PC-9 (cell line): ENCODE results near the gene SELENOF. TPM values are rescaled to one million over a fixed set of nuclear protein-coding genes. Genes with fewer than 3 reads are reported as not detected.
A peak's percentile ranks its signal among the peaks of the same experiment; 100 is the strongest.

Source experiments
- Bru-seq: library from RNA; stranded (reverse); fragments of 400-500 nt; gene quantifications from one replicate; lab custom pipeline; 2021; lab: Mats Ljungman, UMichigan
- BruChase-seq, 2 experiments: library from RNA; stranded (reverse); fragments of 400-500 nt; gene quantifications; one replicate each; lab custom pipeline; 2021; lab: Mats Ljungman, UMichigan
- BruUV-seq: library from RNA; stranded (reverse); fragments of 400-500 nt; replicated peaks from 2 replicates; lab custom pipeline; 2021; lab: Mats Ljungman, UMichigan
- CTCF ChIA-PET: fragments of 300-600 bp; sonication (Branson Sonifier 250); formaldehyde crosslinking; loops from one replicate; lab custom pipeline; 2022; ENCODE audit warnings: antibody characterized with exemption; lab: Charles Lee
- POLR2A ChIA-PET: fragments of 300-600 bp; sonication (Branson Sonifier 250); formaldehyde crosslinking; loops from one replicate; lab custom pipeline; 2022; ENCODE audit warnings: antibody characterized with exemption; ENCODE audit not compliant: unreplicated experiment; lab: Charles Lee
- DNase-seq, 2 experiments: peaks; one replicate each; pipeline versions ENCODE4 v3.0.0 to v3.0.0-alpha.2; 2015 to 2022; ENCODE audit warnings: mixed read lengths in 1 of 2
- H2AFZ ChIP-seq: fragments of 200-600 bp; sonication (generic); 2 replicates; pipeline ENCODE4 v1.8.1; 2017; ENCODE audit warnings: antibody characterized with exemption
- H3F3A ChIP-seq: fragments of 200-600 bp; sonication (generic); 2 replicates; pipeline ENCODE4 v1.8.1; 2017; ENCODE audit warnings: antibody characterized with exemption, mild to moderate bottlenecking, low read depth; ENCODE audit not compliant: insufficient read depth
- H3K27ac ChIP-seq: fragments of 200-600 bp; sonication (generic); 2 replicates; pipeline ENCODE4 v1.6.1; 2016; ENCODE audit warnings: mixed run types
- H3K27me3 ChIP-seq: fragments of 200-600 bp; sonication (generic); 2 replicates; pipeline ENCODE4 v1.6.1; 2016; ENCODE audit warnings: low read depth, mixed run types; ENCODE audit not compliant: insufficient read depth
- H3K36me3 ChIP-seq: fragments of 200-600 bp; sonication (generic); 2 replicates; pipeline ENCODE4 v1.6.1; 2016; ENCODE audit warnings: low read depth, mixed run types
- H3K4me1 ChIP-seq: fragments of 200-600 bp; sonication (generic); replicated peaks from 2 replicates; pipeline ENCODE4 v1.6.1; 2016; ENCODE audit warnings: mixed run types; ENCODE audit not compliant: insufficient read depth
- H3K4me2 ChIP-seq: fragments of 200-600 bp; sonication (generic); 2 replicates; pipeline ENCODE4 v1.6.1; 2017; ENCODE audit warnings: mixed run types
- H3K4me3 ChIP-seq: fragments of 200-600 bp; sonication (generic); 2 replicates; pipeline ENCODE4 v1.6.1; 2016; ENCODE audit warnings: mixed run types
- H3K79me2 ChIP-seq: fragments of 200-600 bp; sonication (generic); 2 replicates; pipeline ENCODE4 v1.6.1; 2017; ENCODE audit warnings: low read depth, mixed run types
- H3K9me2 ChIP-seq: fragments of 200-600 bp; sonication (generic); 2 replicates; pipeline ENCODE4 v1.8.1; 2017; ENCODE audit warnings: mild to moderate bottlenecking; ENCODE audit not compliant: insufficient read depth
- H3K9me3 ChIP-seq: fragments of 200-600 bp; sonication (generic); 2 replicates; pipeline ENCODE4 v1.8.1; 2016; ENCODE audit warnings: low read depth; ENCODE audit not compliant: insufficient read depth
- H4K20me1 ChIP-seq: fragments of 200-600 bp; sonication (generic); 2 replicates; pipeline ENCODE4 v1.8.1; 2017; ENCODE audit not compliant: insufficient read depth
- EZH2 ChIP-seq: fragments of 200-600 bp; sonication (generic); IDR thresholded peaks from 2 replicates; pipeline ENCODE4 v1.8.0; 2017; ENCODE audit warnings: antibody characterized with exemption, low read depth
- intact Hi-C: fragments of 100-400 bp; cut with micrococcal nuclease; formaldehyde crosslinking; loops from one replicate; pipeline ENCODE4 v1.10.0; 2022; ENCODE audit not compliant: unreplicated experiment
- long read RNA-seq: library from polyadenylated mRNA; stranded (forward); transcript quantifications from one replicate; pipeline ENCODE4 v2.0.0, GENCODE V29; 2022
- total RNA-seq: library from RNA; stranded (reverse); gene quantifications from 2 replicates; pipeline ENCODE4 v1.2.3, GENCODE V29; 2021
- TF ChIP-seq, protein P1 (sequence below): fragments of 200-600 bp; sonication (generic); conservative IDR thresholded peaks from 2 replicates; pipeline ENCODE4 v1.6.1; 2017; ENCODE audit warnings: mixed run types, antibody characterized with exemption, mild to moderate bottlenecking, moderate library complexity

Gene SELENOF
- total RNA-seq: 137 and 142 TPM in 2 replicates
- Bru-seq, nascent RNA: percentile 89 among the genes with signal in this experiment
- BruChase-seq, experiment 1, labeled RNA remaining after a 2-hour chase: percentile 82 among the genes with signal in this experiment
- percentile 84 among the genes with signal in this experiment for BruChase-seq, experiment 2, labeled RNA remaining after a 6-hour chase
- long read RNA-seq, transcript SELENOF-201 (5 exons, 1,781 nt): major isoform, 219 of 283 reads
- long read RNA-seq, transcript SELENOF-202 (4 exons, 1,220 nt): minor isoform, 32 of 283 reads
- long read RNA-seq, partial matches to known transcripts: 3 of 283 reads
- long read RNA-seq, other reads (novel, unspliced or antisense): 25 of 283 reads

DNA sequence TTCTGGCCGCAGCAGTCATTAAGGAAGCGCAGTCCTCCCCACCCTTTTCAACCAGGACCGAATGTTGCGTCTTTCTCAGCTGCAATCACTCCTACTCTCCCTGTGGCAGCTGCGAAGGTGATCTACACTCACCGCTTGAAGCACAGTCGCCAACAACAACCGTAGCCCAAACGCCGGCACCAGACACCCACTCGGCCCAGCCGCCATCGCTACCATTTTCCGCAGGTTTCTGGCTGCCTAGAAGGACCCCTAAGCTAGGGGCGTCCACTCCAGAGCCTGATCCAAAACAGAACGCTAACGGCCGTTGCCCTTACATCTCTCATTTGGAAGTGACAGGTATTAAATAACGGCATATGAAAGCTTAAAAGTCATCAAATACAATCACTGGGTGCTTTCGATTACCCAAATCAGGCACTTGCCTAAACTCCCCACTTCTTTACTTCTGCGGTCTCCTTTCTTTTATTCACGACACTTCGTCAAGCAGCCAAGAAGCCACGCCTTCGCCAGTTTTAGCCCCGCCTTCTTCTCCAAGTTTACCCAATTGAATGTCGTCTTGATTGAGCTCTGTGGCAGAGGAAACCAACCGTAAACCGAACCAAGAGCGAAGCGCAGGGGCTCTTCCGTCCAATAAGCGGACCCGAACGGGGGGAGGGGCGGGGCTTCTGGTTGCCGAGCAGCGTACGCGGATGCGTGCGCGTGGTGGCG lies at the start of gene SELENOF:
Gene SELENOF, minus strand, starts transcription at position 231 of the 705 bp plus-strand sequence. Its CDS starts 15 bp downstream, at position 216.
- H3K79me2 ChIP-seq: peaks cover 88% of the 10 kb centered on the region
- POLR2A ChIA-PET: interaction anchor here (0.6 to 0.8 kb wide), 6 partner anchors 13 to 924 kb away, joined by 3 to 7 read pairs (median 4); no protein-coding TSS in a partner anchor
- intact Hi-C loops: no loop called here
- H3K36me3 ChIP-seq: peaks cover 13% of the 10 kb centered on the region; the same call in 1 of the 2 replicates
- peak within 1 kb of the TSS; percentile 98 for H3K4me3 ChIP-seq
- H2AFZ ChIP-seq: peak within 1 kb of the TSS; percentile 95
- H3K27me3 ChIP-seq: no peaks in the 10 kb centered on the region
- peak; percentile 98 to 100 for DNase-seq
- H3F3A ChIP-seq: no peaks in the 10 kb centered on the region
- peaks cover 42% of the 10 kb centered on the region for H4K20me1 ChIP-seq
- H3K9me3 ChIP-seq: no peaks in the 10 kb centered on the region
- H3K27ac ChIP-seq: peak within 1 kb of the TSS; percentile 80
- H3K9me2 ChIP-seq: no peaks in the 10 kb centered on the region
- TF ChIP-seq, protein P1, sequence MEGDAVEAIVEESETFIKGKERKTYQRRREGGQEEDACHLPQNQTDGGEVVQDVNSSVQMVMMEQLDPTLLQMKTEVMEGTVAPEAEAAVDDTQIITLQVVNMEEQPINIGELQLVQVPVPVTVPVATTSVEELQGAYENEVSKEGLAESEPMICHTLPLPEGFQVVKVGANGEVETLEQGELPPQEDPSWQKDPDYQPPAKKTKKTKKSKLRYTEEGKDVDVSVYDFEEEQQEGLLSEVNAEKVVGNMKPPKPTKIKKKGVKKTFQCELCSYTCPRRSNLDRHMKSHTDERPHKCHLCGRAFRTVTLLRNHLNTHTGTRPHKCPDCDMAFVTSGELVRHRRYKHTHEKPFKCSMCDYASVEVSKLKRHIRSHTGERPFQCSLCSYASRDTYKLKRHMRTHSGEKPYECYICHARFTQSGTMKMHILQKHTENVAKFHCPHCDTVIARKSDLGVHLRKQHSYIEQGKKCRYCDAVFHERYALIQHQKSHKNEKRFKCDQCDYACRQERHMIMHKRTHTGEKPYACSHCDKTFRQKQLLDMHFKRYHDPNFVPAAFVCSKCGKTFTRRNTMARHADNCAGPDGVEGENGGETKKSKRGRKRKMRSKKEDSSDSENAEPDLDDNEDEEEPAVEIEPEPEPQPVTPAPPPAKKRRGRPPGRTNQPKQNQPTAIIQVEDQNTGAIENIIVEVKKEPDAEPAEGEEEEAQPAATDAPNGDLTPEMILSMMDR: no peak
- CTCF ChIA-PET: interaction anchor here (0.7 to 0.8 kb wide), 2 partner anchors 16 to 210 kb away, joined by 3 read pairs; partner anchors contain the start of gene SH3GLB1
- peaks cover 22% of the 10 kb centered on the region for H3K4me1 ChIP-seq
- peak within 1 kb of the TSS; percentile 96 for H3K4me2 ChIP-seq
- BruUV-seq: no TSS peak

DNA sequence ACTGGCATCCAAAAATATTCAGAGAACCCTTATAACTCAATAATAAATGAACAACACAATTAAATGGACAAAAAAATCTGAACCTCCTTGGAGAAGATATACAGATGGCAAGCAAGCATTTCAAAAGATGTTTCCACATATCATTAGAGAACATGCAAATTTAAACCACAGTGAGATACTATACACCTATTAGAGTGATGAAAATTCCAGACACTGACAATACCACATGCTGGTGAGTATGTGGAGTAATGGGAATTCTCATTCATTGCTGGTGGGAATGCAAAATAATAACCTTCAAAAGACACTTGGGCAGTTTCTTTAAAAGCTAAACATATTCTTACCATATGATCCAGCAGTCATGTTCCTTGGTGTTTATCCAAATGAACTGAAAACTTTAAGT lies 46.6 kb upstream of the SELENOF start:
- no peaks in the 10 kb centered on the region for H4K20me1 ChIP-seq
- H2AFZ ChIP-seq: no peak overlapping the region
- no TSS peak for BruUV-seq
- no peaks in the 10 kb centered on the region for H3F3A ChIP-seq
- no peak overlapping the region for H3K4me2 ChIP-seq
- ChIA-PET POLR2A (no interaction called here), CTCF (no interaction called here)
- no peaks in the 10 kb centered on the region for H3K27me3 ChIP-seq
- TF ChIP-seq EZH2: no peak
- TF ChIP-seq, protein P1: no peak
- no peak overlapping the region for H3K4me3 ChIP-seq
- no peaks in the 10 kb centered on the region for H3K36me3 ChIP-seq
- H3K4me1 ChIP-seq: no peaks in the 10 kb centered on the region
- peaks cover 4% of the 10 kb centered on the region; the same call in 1 of the 2 replicates for H3K79me2 ChIP-seq
- H3K9me3 ChIP-seq: no peaks in the 10 kb centered on the region
- intact Hi-C loops: loop anchor here (10.0 kb wide), 1 partner anchor 216 kb away; no protein-coding TSS in a partner anchor
- H3K27ac ChIP-seq: no peak overlapping the region
- H3K9me2 ChIP-seq: no peaks in the 10 kb centered on the region
- no peak for DNase-seq

DNA sequence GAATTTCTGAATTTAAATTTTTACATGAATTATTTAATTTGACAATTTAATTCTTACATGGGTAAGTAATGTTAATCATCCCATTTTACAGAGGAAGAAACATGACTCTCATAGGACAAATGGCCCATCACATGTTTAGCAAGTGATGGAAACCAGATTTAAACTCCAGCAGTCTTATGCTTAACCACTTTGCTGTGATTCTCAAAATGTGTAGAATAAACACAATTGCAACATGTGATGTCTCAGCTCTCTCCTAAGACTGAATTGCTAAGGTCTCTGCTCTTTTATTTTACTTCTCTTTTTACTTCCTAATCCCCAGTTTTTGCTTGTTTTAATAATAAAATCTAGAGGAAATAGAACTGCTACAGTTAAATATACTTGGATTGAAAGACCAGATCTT lies 43.3 kb upstream of the SELENOF start:
- Histone ChIP-seq H3K36me3 (no peaks in the 10 kb centered on the region), H3K4me2 (no peak overlapping the region), H2AFZ (no peak overlapping the region), H3K4me3 (no peak overlapping the region), H4K20me1 (no peaks in the 10 kb centered on the region), H3K9me2 (no peaks in the 10 kb centered on the region), H3K27ac (no peak overlapping the region), H3F3A (no peaks in the 10 kb centered on the region), H3K9me3 (no peaks in the 10 kb centered on the region), H3K79me2 (peaks cover 6% of the 10 kb centered on the region; the same call in 1 of the 2 replicates), H3K4me1 (no peaks in the 10 kb centered on the region), H3K27me3 (no peaks in the 10 kb centered on the region)
- no peak for DNase-seq
- intact Hi-C loops: no loop called here
- TF ChIP-seq EZH2: no peak
- TF ChIP-seq, protein P1: no peak
- POLR2A ChIA-PET: no interaction called here
- no TSS peak for BruUV-seq
- CTCF ChIA-PET: interaction anchor here (0.7 kb wide), 1 partner anchor 442 kb away, joined by 4 read pairs; no protein-coding TSS in a partner anchor
